HEK293 (cell line): ENCODE data around the gene MTARC1.

ENCODE experiments used
- MYNN ChIP-seq: fragments of 450-650 bp; formaldehyde crosslinking; IDR thresholded peaks from 2 replicates; pipeline ENCODE4 v1.5.1; 2016; ENCODE audit warnings: missing biosample characterization, missing genetic modification characterization, borderline replicate concordance
- MZF1 ChIP-seq: fragments of 450-650 bp; formaldehyde crosslinking; IDR thresholded peaks from 2 replicates; pipeline ENCODE4 v1.5.1; 2017; ENCODE audit warnings: missing biosample characterization, missing genetic modification characterization, borderline replicate concordance
- RBAK ChIP-seq: fragments of 450-650 bp; formaldehyde crosslinking; IDR thresholded peaks from 2 replicates; pipeline ENCODE4 v1.5.1; 2016; ENCODE audit warnings: missing biosample characterization, missing genetic modification characterization
- ZBTB20 ChIP-seq: fragments of 450-650 bp; formaldehyde crosslinking; IDR thresholded peaks from 2 replicates; pipeline ENCODE4 v1.5.1; 2016; ENCODE audit warnings: missing biosample characterization, missing genetic modification characterization
- ZBTB7A ChIP-seq: fragments of 450-650 bp; formaldehyde crosslinking; IDR thresholded peaks from 2 replicates; pipeline ENCODE4 v1.5.1; 2016; ENCODE audit warnings: low read depth, missing biosample characterization, missing genetic modification characterization
- ZNF274 ChIP-seq, 2 experiments: fragments of 200-500 bp in 1 of 2; fragments of 450-650 bp in 1 of 2; sonication (Bioruptor generic) in 1 of 2; formaldehyde crosslinking in 1 of 2; IDR thresholded peaks; 2 replicates each; pipeline versions ENCODE4 v1.5.1 to v1.6.1; 2014 to 2016; ENCODE audit warnings: borderline replicate concordance in 1 of 2, inconsistent platforms in 1 of 2, low read length in 1 of 2, missing biosample characterization in 1 of 2, missing genetic modification characterization in 1 of 2
- ZNF341 ChIP-seq: fragments of 450-650 bp; formaldehyde crosslinking; IDR thresholded peaks from 2 replicates; pipeline ENCODE4; 2016; ENCODE audit warnings: low read depth, missing biosample characterization, missing genetic modification characterization
- ZNF350 ChIP-seq: fragments of 450-650 bp; formaldehyde crosslinking; IDR thresholded peaks from 2 replicates; pipeline ENCODE4 v1.5.0; 2017; ENCODE audit warnings: missing biosample characterization, mild to moderate bottlenecking, missing genetic modification characterization
- ZNF621 ChIP-seq: fragments of 450-650 bp; formaldehyde crosslinking; IDR thresholded peaks from 2 replicates; pipeline ENCODE4 v1.5.1; 2017; ENCODE audit warnings: missing biosample characterization, missing genetic modification characterization
- TF ChIP-seq, protein P1 (sequence below): fragments of 450-650 bp; formaldehyde crosslinking; IDR thresholded peaks from 2 replicates; pipeline ENCODE4 v1.5.1; 2016; ENCODE audit warnings: missing biosample characterization, missing genetic modification characterization
- TF ChIP-seq, protein P2 (sequence below): fragments of 450-650 bp; formaldehyde crosslinking; IDR thresholded peaks from 2 replicates; pipeline ENCODE4 v1.5.1; 2016; ENCODE audit warnings: missing biosample characterization, missing genetic modification characterization
- TF ChIP-seq, protein P3 (sequence below): fragments of 450-650 bp; formaldehyde crosslinking; IDR thresholded peaks from 2 replicates; pipeline ENCODE4 v1.5.1; 2016; ENCODE audit warnings: missing biosample characterization, missing genetic modification characterization
- TF ChIP-seq, protein P4 (sequence below): fragments of 450-650 bp; formaldehyde crosslinking; IDR thresholded peaks from 2 replicates; pipeline ENCODE4 v1.5.1; 2016; ENCODE audit warnings: missing biosample characterization, missing genetic modification characterization
- TF ChIP-seq, protein P5 (sequence below): fragments of 450-650 bp; formaldehyde crosslinking; IDR thresholded peaks from 2 replicates; pipeline ENCODE4 v1.5.1; 2016; ENCODE audit warnings: missing biosample characterization, missing genetic modification characterization

DNA sequence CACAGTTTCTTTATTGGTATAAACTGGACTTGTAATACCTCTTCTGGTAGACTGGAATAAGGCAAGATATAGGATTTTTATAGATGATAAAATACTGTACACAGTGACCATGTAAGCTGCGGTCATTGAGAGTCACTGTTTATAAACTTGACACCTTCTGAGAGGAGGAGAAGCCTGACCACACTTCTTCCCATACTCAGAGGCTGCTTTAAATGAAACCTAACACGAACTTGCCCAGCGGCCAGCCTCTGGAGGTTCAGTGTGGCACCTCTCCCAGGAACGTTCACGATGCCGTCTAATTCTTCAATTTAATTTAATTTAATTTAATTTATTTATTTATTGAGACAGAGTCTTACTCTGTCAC, 22.5 kb downstream of the MTARC1 start:
- TF ChIP-seq, protein P1, sequence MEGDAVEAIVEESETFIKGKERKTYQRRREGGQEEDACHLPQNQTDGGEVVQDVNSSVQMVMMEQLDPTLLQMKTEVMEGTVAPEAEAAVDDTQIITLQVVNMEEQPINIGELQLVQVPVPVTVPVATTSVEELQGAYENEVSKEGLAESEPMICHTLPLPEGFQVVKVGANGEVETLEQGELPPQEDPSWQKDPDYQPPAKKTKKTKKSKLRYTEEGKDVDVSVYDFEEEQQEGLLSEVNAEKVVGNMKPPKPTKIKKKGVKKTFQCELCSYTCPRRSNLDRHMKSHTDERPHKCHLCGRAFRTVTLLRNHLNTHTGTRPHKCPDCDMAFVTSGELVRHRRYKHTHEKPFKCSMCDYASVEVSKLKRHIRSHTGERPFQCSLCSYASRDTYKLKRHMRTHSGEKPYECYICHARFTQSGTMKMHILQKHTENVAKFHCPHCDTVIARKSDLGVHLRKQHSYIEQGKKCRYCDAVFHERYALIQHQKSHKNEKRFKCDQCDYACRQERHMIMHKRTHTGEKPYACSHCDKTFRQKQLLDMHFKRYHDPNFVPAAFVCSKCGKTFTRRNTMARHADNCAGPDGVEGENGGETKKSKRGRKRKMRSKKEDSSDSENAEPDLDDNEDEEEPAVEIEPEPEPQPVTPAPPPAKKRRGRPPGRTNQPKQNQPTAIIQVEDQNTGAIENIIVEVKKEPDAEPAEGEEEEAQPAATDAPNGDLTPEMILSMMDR (tag by site-specific recombination): no peak
- no peak for TF ChIP-seq MZF1 (tag by site-specific recombination)
- TF ChIP-seq, protein P2, sequence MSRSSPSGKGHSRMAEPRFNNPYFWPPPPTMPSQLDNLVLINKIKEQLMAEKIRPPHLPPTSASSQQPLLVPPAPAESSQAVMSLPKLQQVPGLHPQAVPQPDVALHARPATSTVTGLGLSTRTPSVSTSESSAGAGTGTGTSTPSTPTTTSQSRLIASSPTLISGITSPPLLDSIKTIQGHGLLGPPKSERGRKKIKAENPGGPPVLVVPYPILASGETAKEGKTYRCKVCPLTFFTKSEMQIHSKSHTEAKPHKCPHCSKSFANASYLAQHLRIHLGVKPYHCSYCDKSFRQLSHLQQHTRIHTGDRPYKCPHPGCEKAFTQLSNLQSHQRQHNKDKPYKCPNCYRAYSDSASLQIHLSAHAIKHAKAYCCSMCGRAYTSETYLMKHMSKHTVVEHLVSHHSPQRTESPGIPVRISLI (tag by site-specific recombination): no peak
- no peak for TF ChIP-seq ZNF274 (IDR thresholded peaks at IDR 0.05; ENCODE audit: low read length)
- no peak for TF ChIP-seq ZNF274 (tag by site-specific recombination; IDR thresholded peaks at IDR 0.05; ENCODE audit: borderline replicate concordance)
- TF ChIP-seq RBAK (tag by site-specific recombination): no peak
- TF ChIP-seq, protein P3, sequence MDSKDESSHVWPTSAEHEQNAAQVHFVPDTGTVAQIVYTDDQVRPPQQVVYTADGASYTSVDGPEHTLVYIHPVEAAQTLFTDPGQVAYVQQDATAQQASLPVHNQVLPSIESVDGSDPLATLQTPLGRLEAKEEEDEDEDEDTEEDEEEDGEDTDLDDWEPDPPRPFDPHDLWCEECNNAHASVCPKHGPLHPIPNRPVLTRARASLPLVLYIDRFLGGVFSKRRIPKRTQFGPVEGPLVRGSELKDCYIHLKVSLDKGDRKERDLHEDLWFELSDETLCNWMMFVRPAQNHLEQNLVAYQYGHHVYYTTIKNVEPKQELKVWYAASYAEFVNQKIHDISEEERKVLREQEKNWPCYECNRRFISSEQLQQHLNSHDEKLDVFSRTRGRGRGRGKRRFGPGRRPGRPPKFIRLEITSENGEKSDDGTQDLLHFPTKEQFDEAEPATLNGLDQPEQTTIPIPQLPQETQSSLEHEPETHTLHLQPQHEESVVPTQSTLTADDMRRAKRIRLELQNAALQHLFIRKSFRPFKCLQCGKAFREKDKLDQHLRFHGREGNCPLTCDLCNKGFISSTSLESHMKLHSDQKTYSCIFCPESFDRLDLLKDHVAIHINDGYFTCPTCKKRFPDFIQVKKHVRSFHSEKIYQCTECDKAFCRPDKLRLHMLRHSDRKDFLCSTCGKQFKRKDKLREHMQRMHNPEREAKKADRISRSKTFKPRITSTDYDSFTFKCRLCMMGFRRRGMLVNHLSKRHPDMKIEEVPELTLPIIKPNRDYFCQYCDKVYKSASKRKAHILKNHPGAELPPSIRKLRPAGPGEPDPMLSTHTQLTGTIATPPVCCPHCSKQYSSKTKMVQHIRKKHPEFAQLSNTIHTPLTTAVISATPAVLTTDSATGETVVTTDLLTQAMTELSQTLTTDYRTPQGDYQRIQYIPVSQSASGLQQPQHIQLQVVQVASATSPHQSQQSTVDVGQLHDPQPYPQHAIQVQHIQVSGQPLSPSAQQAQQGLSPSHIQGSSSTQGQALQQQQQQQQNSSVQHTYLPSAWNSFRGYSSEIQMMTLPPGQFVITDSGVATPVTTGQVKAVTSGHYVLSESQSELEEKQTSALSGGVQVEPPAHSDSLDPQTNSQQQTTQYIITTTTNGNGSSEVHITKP (tag by site-specific recombination): no peak
- no peak for TF ChIP-seq ZNF621
- no peak for TF ChIP-seq ZBTB7A (tag by site-specific recombination)
- TF ChIP-seq ZBTB20: no peak
- no peak for TF ChIP-seq MYNN (tag by site-specific recombination)
- TF ChIP-seq, protein P4, sequence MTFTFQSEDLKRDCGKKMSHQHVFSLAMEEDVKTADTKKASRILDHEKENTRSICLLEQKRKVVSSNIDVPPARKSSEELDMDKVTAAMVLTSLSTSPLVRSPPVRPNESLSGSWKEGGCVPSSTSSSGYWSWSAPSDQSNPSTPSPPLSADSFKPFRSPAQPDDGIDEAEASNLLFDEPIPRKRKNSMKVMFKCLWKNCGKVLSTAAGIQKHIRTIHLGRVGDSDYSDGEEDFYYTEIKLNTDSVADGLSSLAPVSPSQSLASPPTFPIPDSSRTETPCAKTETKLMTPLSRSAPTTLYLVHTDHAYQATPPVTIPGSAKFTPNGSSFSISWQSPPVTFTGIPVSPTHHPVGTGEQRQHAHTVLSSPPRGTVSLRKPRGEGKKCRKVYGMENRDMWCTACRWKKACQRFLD: no peak
- no peak for TF ChIP-seq ZNF341 (tag by site-specific recombination)
- TF ChIP-seq, protein P5, sequence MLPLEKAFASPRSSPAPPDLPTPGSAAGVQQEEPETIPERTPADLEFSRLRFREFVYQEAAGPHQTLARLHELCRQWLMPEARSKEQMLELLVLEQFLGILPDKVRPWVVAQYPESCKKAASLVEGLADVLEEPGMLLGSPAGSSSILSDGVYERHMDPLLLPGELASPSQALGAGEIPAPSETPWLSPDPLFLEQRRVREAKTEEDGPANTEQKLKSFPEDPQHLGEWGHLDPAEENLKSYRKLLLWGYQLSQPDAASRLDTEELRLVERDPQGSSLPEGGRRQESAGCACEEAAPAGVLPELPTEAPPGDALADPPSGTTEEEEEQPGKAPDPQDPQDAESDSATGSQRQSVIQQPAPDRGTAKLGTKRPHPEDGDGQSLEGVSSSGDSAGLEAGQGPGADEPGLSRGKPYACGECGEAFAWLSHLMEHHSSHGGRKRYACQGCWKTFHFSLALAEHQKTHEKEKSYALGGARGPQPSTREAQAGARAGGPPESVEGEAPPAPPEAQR (tag by site-specific recombination): no peak
- TF ChIP-seq ZNF350 (tag by site-specific recombination): no peak
